ENCODE data around the gene ATXN1. TPM values are rescaled to one million over a fixed set of nuclear protein-coding genes. Genes with fewer than 3 reads are reported as not detected.

ATXN1 gene
- total RNA-seq, 1 donor, result 48.5 TPM

DNA sequence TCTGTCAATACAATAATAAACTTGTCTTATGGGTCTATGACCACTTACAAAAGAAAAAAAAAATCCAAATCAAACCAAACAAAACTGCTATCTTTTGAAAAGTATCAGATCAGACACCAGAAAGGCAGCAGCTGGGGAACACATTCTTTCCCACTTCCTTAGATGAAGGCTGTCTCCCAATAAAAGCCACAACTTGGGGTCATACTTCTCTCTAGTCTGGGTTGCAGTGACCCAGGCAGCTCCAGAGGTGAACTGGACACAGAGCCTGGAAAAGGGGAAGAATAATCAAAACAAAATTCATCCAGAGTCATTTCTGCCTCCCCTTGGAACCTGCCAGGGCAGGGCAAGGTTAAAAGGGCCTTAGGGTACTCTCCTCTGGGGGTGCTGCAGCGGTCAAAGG, 19.1 kb downstream of the ATXN1 start:
- H4K20me1 ChIP-seq (ENCODE audit: insufficient read depth, low read length), result no peaks in the 10 kb centered on the region
- peaks cover 66% of the 10 kb centered on the region for H3K4me1 ChIP-seq (ENCODE audit: insufficient read depth, low read length)
- H3K27me3 ChIP-seq (ENCODE audit: insufficient read depth, low read length), result no peaks in the 10 kb centered on the region

DNA sequence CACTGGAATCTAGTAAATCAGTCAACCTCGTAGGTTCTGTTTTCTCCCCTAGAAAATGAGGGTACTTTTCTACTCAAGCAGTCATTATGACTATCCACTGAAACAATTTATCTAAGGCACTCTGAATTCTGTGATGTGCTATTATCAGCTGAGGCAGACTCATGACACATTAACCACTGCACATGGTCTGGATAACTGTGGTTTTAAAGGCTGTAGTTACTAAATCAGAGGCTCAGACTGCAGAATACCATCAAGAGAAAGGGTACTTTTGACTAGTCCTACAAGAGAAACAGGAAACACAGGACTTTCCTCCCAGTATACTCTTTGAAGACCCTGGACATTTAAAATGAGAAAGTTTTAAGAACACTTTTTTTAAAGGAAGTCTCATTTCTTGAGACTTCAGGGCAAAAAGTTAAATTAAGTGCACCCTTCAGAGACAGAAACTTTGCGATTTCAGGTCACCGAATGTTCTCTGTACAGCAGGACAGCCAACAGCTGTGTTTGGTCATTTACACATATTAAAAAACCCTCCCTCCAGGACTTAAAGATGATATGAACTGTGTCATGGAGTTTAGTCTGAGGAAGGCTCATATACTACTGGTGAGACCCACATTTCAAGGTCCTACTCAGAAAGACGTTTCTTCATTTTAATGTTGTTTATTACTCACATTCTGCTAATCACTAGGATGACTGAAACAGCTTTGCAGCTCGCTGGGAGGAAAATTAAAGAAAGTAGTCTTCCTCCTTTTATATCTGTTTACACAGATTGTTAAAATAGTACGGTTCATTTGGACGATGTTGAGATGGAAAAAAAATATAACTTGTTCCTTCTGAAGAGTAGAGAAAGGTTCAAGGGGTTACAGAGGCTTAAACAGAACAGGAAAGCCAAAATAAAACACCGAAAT, 19.9 kb downstream of the ATXN1 start:
- Histone ChIP-seq H4K20me1 (ENCODE audit: insufficient read depth, low read length) (no peaks in the 10 kb centered on the region), H3K27me3 (ENCODE audit: insufficient read depth, low read length) (no peaks in the 10 kb centered on the region), H3K9me3 (ENCODE audit: low read depth, low read length) (no peaks in the 10 kb centered on the region), H3K36me3 (ENCODE audit: insufficient read depth, low read length) (no peaks in the 10 kb centered on the region), H2AFZ (ENCODE audit: low read length) (no peak overlapping the region), H3K4me2 (ENCODE audit: insufficient read depth, low read length) (peak overlapping the region; percentile 74), H3K79me2 (ENCODE audit: insufficient read depth, low read length) (peaks cover 58% of the 10 kb centered on the region), H3K4me3 (ENCODE audit: insufficient read depth, low read length) (peak overlapping the region; percentile 35), H3K27ac (ENCODE audit: low read depth, low read length) (peak overlapping the region; percentile 98), H3K4me1 (ENCODE audit: insufficient read depth, low read length) (peaks cover 68% of the 10 kb centered on the region)
- TF ChIP-seq, protein P1, sequence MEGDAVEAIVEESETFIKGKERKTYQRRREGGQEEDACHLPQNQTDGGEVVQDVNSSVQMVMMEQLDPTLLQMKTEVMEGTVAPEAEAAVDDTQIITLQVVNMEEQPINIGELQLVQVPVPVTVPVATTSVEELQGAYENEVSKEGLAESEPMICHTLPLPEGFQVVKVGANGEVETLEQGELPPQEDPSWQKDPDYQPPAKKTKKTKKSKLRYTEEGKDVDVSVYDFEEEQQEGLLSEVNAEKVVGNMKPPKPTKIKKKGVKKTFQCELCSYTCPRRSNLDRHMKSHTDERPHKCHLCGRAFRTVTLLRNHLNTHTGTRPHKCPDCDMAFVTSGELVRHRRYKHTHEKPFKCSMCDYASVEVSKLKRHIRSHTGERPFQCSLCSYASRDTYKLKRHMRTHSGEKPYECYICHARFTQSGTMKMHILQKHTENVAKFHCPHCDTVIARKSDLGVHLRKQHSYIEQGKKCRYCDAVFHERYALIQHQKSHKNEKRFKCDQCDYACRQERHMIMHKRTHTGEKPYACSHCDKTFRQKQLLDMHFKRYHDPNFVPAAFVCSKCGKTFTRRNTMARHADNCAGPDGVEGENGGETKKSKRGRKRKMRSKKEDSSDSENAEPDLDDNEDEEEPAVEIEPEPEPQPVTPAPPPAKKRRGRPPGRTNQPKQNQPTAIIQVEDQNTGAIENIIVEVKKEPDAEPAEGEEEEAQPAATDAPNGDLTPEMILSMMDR (IDR thresholded peaks at IDR 0.05; ENCODE audit: extremely low read depth, low read depth, low read length), result no peak
- peak; percentile 71 for DNase-seq (ENCODE audit: insufficient read length, low spot score, missing footprints)

More for the DNA sequence above, 19.1 kb downstream of the ATXN1 start:
- no peak for DNase-seq (ENCODE audit: insufficient read length, low spot score, missing footprints)
- H3K9me3 ChIP-seq (ENCODE audit: low read depth, low read length), result no peaks in the 10 kb centered on the region
- H3K4me3 ChIP-seq (ENCODE audit: insufficient read depth, low read length), result no peak overlapping the region
- H3K36me3 ChIP-seq (ENCODE audit: insufficient read depth, low read length), result no peaks in the 10 kb centered on the region
- H3K79me2 ChIP-seq (ENCODE audit: insufficient read depth, low read length), result peaks cover 61% of the 10 kb centered on the region
- no peak overlapping the region for H2AFZ ChIP-seq (ENCODE audit: low read length)
- H3K27ac ChIP-seq (ENCODE audit: low read depth, low read length), result peak overlapping the region; percentile 98
- H3K4me2 ChIP-seq (ENCODE audit: insufficient read depth, low read length), result peak overlapping the region; percentile 74
- TF ChIP-seq, protein P1 (IDR thresholded peaks at IDR 0.05; ENCODE audit: extremely low read depth, low read depth, low read length), result no peak

- Histone ChIP-seq H3K27ac (ENCODE audit: low read depth, low read length) (peak overlapping the region; percentile 98), H3K4me1 (ENCODE audit: insufficient read depth, low read length) (peaks cover 62% of the 10 kb centered on the region)
These were observed 21.2 kb downstream of the ATXN1 start for GRCh38 chr6:16740097-16740496.

More at GRCh38 chr6:16740097-16740496, 21.2 kb downstream of the ATXN1 start:
- H3K36me3 ChIP-seq (ENCODE audit: insufficient read depth, low read length), result no peaks in the 10 kb centered on the region
- no peaks in the 10 kb centered on the region for H3K9me3 ChIP-seq (ENCODE audit: low read depth, low read length)
- H3K27me3 ChIP-seq (ENCODE audit: insufficient read depth, low read length), result no peaks in the 10 kb centered on the region
- H3K79me2 ChIP-seq (ENCODE audit: insufficient read depth, low read length), result peaks cover 57% of the 10 kb centered on the region
- TF ChIP-seq, protein P1 (IDR thresholded peaks at IDR 0.05; ENCODE audit: extremely low read depth, low read depth, low read length), result no peak
- peak overlapping the region; percentile 71 for H3K4me2 ChIP-seq (ENCODE audit: insufficient read depth, low read length)
- H2AFZ ChIP-seq (ENCODE audit: low read length), result no peak overlapping the region
- H3K4me3 ChIP-seq (ENCODE audit: insufficient read depth, low read length), result no peak overlapping the region
- DNase-seq (ENCODE audit: insufficient read length, low spot score, missing footprints), result no peak
- H4K20me1 ChIP-seq (ENCODE audit: insufficient read depth, low read length), result no peaks in the 10 kb centered on the region
